HL-60 (cell line): ENCODE measurements around the gene ZFP36.
A peak's percentile ranks its signal among the peaks of the same experiment; 100 is the strongest.

Experiments used
- DNase-seq, 2 experiments: peaks; one replicate each; pipeline ENCODE4 v3.0.0-alpha.2; 2010 to 2020; ENCODE audit warnings: low read depth in 1 of 2, low spot score in 1 of 2
- H3K27ac ChIP-seq: fragments of 250-450 bp; sonication (Bioruptor Pico); replicated peaks from 2 replicates; pipeline ENCODE4 v1.5.1; 2020; ENCODE audit warnings: mild to moderate bottlenecking, moderate library complexity
- H3K27me3 ChIP-seq: fragments of 250-450 bp; sonication (Bioruptor Pico); 2 replicates; pipeline ENCODE4 v1.5.1; 2021; ENCODE audit warnings: mild to moderate bottlenecking, moderate library complexity; ENCODE audit not compliant: insufficient read depth, poor library complexity, severe bottlenecking
- H3K4me3 ChIP-seq: replicated peaks from 2 replicates; pipeline ENCODE4 v1.5.1; 2011; ENCODE audit warnings: mild to moderate bottlenecking, control low read depth, low read length; ENCODE audit not compliant: insufficient read depth
- CTCF ChIP-seq: IDR thresholded peaks from one replicate; pipeline ENCODE4 v1.5.1; 2011; ENCODE audit warnings: low read length, control low read depth, inconsistent platforms; ENCODE audit not compliant: insufficient read depth
- GABPA ChIP-seq: IDR thresholded peaks from 2 replicates; pipeline ENCODE4 v1.6.1; 2012; ENCODE audit warnings: low read depth
- POLR2AphosphoS5 ChIP-seq: IDR thresholded peaks from 2 replicates; pipeline ENCODE4 v1.6.1; 2012; ENCODE audit warnings: low read depth
- REST ChIP-seq: IDR thresholded peaks from 2 replicates; pipeline ENCODE4 v1.6.1; 2012; ENCODE audit warnings: low read depth; ENCODE audit not compliant: insufficient replicate concordance
- SPI1 ChIP-seq: IDR thresholded peaks from 2 replicates; pipeline ENCODE4 v1.6.1; 2012; ENCODE audit warnings: low read depth, mild to moderate bottlenecking, borderline replicate concordance

Gene ZFP36

GRCh38 chr19:39432677-39433025 is 26.0 kb downstream of the ZFP36 start:
- Histone ChIP-seq H3K27ac (no peak overlapping the region), H3K27me3 (no peaks in the 10 kb centered on the region), H3K4me3 (no peak overlapping the region)
- TF ChIP-seq REST (no peak), CTCF (no peak)
- no peak for DNase-seq

- Histone ChIP-seq H3K4me3 (no peak overlapping the region), H3K27me3 (no peaks in the 10 kb centered on the region), H3K27ac (peak overlapping the region; percentile 88)
- DNase-seq: no peak
- peak; percentile 25; the same call in 1 of the 2 replicates for TF ChIP-seq POLR2AphosphoS5
- no peak for TF ChIP-seq CTCF
These were observed 26.9 kb downstream of the ZFP36 start for GRCh38 chr19:39433480-39434079.

- TF ChIP-seq SPI1: no peak; the same call in 1 of the 2 replicates
- no peak for TF ChIP-seq POLR2AphosphoS5
- TF ChIP-seq GABPA: no peak
- no peak for TF ChIP-seq REST
- TF ChIP-seq CTCF: no peak
- Histone ChIP-seq H3K27ac (peak overlapping the region; percentile 88), H3K27me3 (no peaks in the 10 kb centered on the region), H3K4me3 (peak overlapping the region; percentile 55)
- DNase-seq: no peak
These were observed 27.8 kb downstream of the ZFP36 start for GRCh38 chr19:39434123-39435076.
